GM18868 (cell line): ENCODE results near the gene RTL1.

Experiments
- ATAC-seq: cut with Tn5 transposase; IDR thresholded peaks from one replicate; pipeline ENCODE4 v1.9.1; 2021; ENCODE audit warnings: mild to moderate bottlenecking, moderate library complexity; ENCODE audit not compliant: unreplicated experiment

RTL1 gene

DNA sequence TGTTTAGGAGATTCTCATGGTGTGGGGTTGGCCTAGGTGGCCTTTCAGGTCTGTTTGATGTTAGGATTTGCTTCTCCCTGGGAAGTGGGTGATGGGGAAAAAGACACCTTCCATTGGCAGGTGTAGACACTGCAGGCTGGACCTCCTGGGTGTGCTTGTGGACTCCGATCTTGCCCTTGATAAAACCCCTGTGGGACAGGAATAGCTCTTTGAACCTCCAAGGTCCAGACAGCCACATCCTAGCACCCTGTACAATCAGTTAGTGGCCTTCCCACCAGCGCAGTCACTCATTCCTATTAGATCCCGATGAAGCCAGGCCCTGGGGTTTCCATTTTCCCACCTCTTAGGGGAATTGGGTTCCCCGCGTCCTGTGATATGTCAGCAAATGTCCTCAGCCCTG is 49.1 kb downstream of the RTL1 start:
- ATAC-seq: no peak

DNA sequence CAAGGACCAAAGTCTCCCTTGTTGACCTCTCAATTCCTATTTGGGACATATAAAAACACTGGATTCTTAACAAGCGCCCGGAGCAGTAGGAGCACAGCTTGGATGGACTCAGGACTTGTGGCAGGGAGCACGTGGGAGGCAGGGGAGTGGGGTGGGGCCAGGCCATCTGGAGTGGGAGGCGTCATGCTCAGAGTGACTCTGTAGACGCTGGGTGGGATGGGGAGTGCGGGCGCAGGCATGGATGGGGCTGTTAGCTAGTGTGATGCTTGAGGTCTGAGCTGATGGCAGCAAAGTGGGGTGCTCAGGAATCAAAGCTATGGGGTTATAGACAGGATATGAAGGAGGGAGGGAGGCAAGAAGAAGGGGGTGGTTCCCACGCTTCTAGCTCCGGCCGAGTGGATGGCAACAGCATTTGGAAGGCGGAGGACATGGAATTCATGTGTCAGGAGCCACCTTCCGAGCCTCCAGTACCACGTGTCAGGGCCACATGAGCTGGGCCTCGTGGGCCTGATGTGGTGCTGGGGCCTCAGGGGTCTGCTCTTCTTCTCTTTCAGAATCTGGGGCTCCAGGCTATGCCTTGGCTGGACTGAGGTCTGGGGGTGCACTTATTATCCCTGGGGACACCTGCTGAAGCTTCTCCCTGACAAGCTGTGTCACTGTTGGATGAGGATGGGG is 51.4 kb downstream of the RTL1 start:
- ATAC-seq: no peak

DNA sequence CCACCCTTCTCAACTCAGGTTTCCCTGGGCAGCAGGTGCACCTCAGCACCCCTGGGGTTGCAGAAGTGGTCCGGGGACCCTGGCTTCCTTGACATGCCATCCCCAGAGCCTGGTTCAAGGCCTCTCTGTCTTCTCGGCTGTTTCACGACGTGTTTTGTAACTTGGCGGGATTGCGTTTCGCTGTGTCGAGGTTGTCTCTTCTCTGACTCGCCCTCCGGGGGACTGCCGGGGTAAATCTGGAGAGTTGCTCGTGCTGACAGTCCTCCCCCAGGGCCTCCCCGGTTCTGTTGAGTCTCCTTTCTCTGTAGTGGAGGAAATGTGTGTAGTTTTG is 52.0 kb downstream of the RTL1 start:
- ATAC-seq: no peak

DNA sequence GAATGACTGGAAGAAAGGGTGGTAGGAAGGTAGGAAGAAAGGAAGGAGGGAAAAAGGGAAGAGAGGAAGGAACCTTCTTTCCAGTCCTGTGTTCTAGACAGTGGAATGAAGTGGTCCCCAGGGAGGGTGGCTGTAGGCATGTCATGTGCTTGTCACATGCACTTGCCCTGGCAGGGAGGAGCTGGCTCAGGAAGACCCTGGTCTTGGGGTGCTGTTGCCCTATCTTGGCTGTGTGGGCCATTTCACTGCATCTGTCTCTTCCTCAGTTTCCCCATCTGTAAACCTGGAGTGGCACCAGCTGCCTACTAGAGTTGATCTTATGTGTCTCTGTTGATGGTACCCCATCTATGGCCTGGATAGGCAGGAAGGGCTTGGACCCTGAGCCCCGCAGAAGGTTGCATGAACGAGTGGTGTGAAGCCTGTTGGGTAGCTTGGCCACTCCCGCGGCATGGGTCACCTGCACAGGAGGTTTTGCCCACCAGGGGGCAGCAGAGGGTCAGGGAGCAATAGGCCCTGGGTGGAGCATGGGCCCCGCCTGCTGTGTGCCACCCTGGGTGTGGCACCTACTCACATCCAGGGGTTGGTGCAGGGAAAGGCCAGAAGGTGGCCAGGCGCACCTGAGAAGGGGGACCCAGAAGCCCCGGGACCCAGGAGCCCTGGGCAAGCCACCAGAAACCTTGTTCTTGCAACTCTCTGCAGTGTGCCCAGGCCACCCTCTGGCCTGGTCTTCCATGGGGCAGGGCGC is 52.5 kb downstream of the RTL1 start:
- ATAC-seq: peak; percentile 76

DNA sequence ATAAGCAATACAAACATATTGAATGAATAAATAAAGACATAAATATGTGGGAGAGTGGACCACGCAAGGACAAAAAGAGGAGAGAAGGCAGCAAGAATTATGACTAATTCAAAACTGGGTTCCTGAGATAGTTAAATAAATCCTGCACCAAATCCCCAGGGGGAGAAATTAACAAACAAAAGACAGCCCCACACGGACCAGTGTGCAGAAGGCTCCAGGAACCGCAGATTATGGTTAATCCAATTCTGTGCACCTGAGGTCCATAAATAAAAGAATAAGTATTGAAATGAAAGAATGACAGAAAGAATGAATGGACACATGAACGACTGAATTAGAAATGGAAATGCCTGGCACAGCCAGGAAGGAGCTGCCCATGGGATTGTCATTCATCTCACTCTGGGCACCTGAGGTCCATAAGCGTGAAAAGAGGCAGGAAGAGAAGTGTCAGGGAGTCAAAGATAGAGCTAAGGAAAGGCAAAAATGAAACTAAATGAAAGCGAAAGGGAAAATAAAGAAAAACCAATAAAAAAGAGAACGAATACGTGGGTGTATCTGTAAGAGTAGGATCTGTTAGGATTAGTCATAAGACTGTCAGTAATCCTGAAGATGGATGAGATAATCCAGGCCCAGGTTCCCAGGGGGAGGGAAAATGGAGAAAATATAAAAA is 54.3 kb downstream of the RTL1 start:
- no peak for ATAC-seq

DNA sequence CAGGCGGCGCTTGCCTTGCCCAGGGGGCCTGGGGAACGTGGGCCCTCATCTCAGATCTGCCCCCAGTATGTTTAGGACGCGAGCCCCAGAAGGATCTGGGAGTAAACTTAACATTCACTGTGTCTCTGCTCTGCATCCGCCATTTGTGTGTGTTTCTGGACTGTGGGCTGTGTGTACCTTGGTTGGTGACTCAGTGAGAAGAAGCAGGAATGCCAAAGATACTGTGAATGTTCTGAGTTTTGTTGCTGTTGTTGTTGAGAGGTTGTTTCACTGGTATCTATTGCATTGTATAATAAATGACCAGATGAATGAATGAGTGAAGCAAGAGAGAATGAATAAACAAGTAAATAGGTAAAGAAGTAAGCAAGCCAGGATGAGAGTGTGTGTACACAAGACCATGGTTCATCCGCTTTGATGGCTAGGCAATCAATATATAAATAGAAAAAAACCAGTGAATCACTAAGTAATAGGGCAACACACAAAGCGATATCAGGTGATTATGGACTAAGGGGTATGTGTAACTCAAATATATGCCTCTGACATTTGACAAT is 57.1 kb downstream of the RTL1 start:
- no peak for ATAC-seq

DNA sequence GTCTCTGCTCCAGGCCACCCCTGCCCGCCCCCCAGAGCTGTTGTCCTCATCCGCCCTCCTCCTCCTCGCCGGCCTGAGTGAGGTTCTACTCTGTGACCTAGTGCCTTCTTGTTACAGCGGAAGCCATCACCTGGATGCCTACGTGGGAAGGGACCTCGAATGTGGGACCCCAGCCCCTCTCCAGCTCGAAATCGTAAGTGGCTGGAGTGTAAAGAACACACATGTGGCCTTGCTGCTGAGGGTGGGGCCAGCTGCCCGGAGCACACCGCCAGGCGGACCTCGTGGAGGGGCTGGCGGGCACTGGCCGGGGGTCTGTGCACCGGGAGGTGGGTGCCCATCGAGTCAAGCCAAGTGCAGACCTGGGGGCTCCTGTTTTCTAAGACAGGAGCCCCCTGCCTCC is 58.2 kb downstream of the RTL1 start:
- ATAC-seq: no peak

DNA sequence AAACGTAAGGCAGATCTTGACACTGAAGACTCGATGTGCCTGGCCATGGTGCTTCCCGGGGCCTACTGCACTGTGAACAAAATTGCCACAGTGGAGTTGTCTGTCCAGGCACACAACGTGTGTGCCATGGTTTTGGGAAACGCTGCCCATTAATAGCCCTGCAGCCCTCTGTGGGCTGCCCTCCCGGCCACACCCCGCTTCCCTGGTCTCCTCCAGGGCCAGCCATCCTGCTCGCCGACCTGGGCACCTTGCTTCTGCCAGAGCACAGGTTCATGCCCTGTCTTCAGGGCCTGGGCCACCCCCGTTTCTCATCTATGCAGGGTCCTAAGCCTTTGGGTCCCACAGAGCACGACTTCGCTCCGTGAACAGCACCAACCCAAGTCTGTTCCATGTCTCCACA is 58.7 kb downstream of the RTL1 start:
- ATAC-seq: no peak

DNA sequence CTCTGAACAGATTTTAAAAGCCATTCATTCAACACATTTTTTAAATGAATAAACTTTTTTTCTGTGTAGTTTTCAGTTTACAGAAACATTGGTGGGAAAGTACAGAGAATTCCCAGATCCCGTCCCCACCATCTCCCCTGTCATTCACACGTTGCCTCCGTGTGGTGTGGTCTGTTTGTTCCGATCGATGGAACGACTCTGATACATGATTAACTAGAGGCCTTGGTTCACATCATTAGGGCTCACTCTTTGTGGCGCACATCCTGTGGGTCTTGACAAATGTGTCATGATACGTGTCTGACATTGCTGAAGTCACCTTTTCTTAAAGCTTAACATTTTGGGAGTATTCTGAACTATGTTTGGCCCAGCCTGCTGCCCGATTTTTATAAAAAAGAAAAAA is 59.1 kb downstream of the RTL1 start:
- no peak for ATAC-seq

DNA sequence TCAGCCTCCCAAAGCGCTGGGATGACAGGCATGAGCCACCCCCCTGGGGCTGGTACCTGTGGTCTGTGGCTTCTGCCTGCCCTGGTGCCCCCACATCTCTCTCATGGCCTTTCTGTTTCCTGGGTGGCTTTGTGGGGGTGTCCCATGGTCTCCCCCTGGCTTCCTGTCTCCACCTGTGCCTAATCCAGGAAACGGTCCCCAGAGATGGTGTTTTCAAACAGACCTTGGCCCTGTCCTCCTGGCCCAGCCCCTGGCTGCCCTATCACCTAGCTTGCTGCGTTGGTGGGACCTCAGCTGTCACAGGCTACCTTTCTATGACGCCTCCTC is 59.5 kb downstream of the RTL1 start:
- no peak for ATAC-seq

DNA sequence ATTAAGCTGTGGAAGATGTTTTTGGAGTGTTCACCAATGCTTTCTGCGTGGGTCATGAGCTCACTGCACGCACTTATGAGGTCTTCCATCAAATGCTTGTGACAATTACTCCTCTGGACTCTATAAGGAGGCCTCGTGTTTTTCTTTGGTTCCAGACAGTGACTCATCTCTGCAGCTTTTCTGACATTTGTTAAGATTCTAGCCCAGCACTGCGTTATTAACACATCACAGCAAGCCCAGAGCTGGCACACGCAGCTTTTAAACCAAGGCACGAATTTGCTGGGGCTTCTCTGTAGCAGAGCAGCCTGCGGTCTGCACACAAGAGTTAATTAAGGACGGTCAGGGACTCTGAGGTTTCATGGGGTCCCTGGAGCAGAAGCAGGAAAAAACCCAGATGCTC is 60.7 kb downstream of the RTL1 start:
- no peak for ATAC-seq

DNA sequence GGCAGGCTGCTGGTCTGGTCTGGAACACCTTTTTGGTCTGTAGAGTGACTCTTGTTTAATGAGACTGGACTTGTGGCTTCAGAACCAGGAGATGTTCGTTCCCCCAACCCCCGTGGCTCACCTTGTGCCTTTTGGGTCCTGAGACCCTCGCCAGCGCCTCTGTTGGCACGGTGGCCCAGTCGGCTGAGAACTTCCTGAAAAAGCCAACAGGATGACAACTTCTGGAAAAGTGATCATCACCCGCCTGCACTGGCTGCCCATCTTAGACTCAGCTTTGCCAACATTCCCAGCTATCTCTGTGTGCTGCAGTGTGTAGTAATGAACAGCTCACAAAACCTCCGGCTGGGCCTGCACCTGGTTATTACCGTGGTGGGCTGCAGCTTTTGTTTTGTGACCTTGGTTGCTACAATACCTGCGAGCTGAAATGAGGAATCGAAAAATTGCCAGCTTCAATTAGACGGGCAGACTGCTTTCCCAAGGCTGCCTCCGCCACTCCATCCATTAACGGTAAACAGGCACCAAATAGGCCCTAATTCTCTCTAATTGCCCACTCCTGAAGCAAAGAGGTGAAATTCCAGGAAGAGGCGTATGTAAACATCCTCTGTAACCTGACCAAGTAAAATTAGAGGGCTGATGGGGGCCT is 61.6 kb downstream of the RTL1 start:
- no peak for ATAC-seq

DNA sequence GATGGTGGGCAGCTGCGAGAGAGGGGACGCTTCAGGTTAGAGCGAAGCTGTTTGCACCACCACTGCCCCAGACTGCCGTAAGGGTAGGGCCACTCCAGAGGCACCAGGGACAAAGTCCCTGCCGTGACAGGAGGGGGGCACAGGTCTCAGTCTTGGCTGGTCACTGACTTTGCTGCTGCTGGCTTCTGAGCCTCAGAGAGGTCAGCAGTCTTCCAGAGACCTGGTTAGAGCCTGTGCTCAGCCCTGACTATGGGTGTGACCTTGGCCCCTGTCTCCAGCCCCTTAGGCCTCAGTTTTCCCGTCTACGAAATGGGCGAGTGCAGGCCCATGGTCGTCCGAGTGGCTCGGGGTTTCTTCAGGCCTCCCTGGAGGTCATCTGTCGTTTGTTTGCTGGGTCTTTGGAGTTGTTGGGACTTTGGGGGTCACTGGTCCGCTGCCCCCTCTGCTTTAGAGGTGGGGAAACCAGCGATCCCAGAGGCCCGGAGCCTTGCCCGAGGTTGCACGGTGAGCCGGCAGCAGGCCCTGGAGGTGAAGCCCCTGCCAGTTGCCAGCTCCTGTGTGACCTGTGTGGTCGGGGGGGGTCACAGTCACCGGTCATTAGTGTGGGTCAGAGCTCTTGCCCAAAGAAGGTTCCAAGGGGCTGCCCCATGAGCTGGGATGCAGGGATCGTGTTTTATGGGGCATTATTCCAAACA is 62.3 kb downstream of the RTL1 start:
- no peak for ATAC-seq

DNA sequence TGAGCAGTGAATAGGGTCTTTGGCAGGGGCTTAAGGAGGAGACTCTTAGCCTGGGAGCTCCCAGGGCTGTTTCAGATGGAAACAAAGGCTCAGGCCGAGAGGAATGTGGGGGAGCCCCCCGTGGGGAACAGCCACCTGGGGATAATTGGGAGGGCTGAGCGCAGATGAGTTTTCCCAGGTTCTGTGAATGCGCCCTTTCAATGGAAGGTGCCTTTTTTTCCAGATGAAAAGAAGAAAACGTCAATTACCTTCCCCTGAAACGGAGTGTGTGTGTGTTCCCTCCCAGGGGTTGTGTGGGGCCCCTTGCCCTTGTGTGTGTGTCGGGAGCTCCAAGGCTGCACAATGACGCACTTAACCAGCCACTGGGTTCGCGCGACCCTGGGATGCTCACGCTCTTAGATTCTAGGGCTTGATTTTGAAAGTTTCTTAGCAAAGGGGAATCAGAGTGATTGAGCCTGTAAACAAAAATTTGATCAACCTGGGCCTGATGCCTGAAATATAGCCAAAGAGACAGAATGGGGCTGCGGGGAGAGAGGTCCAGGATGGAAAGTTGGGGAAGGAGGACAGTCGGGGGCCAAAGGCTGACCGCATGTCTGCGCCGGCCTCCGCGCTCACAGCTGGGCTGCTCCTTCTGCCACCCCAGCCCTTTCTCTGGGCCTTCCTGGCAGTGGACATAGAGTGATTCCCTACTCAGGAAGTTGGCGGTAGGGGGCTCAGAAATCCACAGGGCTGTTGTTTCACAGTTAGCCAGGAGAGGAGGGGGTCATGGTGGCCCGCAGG is 63.0 kb downstream of the RTL1 start:
- ATAC-seq: no peak

DNA sequence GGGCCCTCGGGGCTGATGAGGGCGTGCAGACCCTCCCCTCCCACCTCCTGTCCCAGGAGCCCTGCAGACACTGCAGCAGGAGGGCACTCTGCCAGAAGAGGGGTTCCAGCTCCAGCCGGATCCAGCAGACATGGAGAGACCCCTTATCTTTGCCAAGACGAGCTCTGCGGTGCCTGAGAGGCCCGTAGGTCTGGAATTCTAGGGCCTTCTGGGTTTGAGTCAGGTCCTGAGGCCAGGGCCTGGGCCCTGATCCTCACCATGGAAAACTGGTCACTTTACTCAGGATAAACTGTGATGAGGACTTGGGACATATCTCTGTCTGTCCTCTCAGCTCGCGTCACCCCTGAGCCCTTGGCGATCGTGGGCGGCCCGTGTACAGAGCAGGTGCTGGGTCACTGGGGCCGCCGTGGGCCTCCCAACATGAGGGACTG is 63.8 kb downstream of the RTL1 start:
- ATAC-seq: no peak

DNA sequence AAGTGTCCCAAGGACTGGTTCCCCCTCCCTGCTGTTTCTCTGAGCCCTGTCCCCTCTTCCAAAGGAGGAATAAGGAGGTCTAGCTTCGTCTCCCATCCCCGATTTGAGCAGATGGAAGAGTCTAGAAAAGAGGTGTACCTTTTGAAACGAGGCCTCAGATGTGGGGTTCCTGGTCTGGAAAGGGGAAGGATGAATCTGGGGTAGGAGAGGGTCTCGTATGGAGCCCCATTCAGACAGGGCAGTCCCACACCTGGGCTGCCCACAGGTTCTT is 64.3 kb downstream of the RTL1 start:
- ATAC-seq: no peak

DNA sequence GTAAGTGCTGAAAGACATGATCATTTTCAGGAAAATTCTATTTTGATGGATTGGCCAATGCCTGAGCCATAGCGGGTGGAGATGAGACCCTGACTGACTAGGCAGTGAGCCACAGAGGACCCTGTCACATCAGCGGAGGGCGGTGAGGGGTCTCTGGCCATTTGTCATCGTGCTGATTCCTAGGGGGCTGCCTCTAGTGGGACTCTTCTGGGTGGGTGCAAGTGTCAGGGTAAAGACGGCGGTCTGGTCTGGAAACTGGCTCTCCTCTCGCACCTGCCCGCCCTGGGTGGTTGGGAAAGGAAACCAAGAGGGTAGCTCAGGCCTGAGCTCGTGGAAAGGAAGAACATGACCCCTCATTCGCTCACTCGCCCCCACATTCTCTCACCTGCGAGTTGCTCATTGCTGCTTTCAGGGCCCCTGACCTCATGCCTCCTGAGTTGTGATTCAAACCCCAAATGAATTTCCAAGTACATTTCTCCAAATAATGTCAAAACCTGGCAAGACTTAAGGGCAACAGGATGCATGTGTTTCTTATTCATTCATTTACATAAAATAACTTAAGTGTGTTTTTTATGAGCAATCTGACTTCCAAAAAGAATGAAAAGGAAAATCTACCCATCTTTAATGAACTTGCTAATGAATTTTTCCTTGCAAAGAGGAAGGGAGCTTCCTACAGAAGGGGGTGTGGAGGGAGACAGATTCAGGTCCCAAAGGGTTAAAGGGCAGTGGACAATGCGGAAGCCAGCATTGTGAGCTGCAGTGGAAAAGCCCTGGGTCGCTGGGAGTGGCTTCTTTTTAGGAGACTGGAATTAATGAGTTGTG is 64.8 kb downstream of the RTL1 start:
- ATAC-seq: no peak

DNA sequence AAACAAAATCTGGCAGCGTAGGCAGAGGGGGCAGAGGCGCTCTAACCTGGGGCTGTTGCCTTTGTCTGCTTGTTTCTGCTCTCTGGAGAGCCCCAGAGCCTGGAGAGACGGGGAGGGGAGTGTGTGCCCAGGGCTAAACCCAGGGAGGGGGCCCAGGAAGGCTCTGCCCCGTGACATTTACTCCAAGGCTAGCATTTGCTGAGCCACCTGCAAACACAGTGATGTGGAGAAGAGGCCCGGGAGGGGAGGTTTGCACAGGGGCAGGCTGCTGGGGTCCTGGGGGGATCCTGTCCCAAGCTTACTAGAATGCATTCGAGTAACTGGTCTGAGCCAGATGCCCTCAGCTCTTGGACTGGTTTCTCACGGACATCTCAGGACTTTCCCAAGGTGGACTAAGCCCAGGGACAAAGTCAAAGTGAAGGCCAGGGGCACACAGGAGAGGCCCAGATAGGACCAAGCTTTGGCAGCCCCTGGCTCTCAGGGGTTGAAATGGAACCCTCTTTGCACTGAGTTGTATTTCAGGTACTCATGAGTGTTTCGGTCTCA is 65.6 kb downstream of the RTL1 start:
- no peak for ATAC-seq
